Testis (tissue), 2 donors: Measurements from ENCODE around the gene CFHR5.
"Not testable (repeated sequence)": the region's sequence is repeated elsewhere in the genome, so short reads cannot be mapped to it uniquely, and the experiment has no call there.

Source experiments
- POLR2A ChIP-seq: fragments of 450-650 bp; IDR thresholded peaks from one replicate; pipeline ENCODE4 v1.6.1; 2017; ENCODE audit warnings: antibody characterized with exemption, mild to moderate bottlenecking, moderate library complexity
- TF ChIP-seq, protein P1 (sequence below), 3 experiments: fragments of 450-650 bp in 2 of 3; fragments of 200-600 bp in 1 of 3; sonication (generic) in 1 of 3; IDR thresholded peaks; one replicate each; pipeline ENCODE4 v1.5.1; 2016 to 2019; ENCODE audit warnings: antibody characterized with exemption in 3 of 3, mild to moderate bottlenecking in 2 of 3, moderate library complexity in 1 of 3

DNA sequence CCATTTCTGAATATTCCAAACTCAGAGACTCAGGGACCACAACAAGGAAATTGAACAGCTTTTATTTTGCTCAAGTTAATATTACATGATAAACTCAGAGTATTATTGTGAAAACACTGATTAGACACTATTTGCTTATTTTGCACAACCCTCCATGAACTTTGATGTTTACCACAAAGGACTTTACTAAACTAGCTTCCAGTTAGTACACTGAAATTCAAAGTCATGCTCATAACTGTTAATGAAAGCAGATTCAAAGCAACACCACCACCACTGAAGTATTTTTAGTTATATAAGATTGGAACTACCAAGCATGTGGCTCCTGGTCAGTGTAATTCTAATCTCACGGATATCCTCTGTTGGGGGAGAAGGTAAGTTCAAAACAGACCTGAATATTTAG is 33.8 kb upstream of the CFHR5 start, which contains the start of gene CFHR2:
- TF ChIP-seq POLR2A = not testable (repeated sequence)
- TF ChIP-seq, protein P1, sequence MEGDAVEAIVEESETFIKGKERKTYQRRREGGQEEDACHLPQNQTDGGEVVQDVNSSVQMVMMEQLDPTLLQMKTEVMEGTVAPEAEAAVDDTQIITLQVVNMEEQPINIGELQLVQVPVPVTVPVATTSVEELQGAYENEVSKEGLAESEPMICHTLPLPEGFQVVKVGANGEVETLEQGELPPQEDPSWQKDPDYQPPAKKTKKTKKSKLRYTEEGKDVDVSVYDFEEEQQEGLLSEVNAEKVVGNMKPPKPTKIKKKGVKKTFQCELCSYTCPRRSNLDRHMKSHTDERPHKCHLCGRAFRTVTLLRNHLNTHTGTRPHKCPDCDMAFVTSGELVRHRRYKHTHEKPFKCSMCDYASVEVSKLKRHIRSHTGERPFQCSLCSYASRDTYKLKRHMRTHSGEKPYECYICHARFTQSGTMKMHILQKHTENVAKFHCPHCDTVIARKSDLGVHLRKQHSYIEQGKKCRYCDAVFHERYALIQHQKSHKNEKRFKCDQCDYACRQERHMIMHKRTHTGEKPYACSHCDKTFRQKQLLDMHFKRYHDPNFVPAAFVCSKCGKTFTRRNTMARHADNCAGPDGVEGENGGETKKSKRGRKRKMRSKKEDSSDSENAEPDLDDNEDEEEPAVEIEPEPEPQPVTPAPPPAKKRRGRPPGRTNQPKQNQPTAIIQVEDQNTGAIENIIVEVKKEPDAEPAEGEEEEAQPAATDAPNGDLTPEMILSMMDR (IDR thresholded peaks at IDR 0.05) = not testable (repeated sequence)
